CD8-positive, alpha-beta memory T cell (primary cell): ENCODE measurements around the gene OLFM2. TPM values are rescaled to one million over a fixed set of nuclear protein-coding genes. Genes with fewer than 3 reads are reported as not detected.

Source experiments
- CTCF ChIA-PET: fragments of 350-600 bp; sonication (Branson Sonifier 250); formaldehyde crosslinking; loops from one replicate; lab custom pipeline; 2021; ENCODE audit warnings: antibody characterized with exemption; lab: Charles Lee
- POLR2A ChIA-PET: fragments of 350-600 bp; sonication (Branson Sonifier 250); formaldehyde crosslinking; loops from one replicate; lab custom pipeline; 2021; ENCODE audit warnings: antibody characterized with exemption; lab: Charles Lee
- DNase-seq, 5 donors: peaks; one replicate each; pipeline versions ENCODE4 v3.0.0 to v3.0.0-alpha.2; 2020 to 2022; ENCODE audit warnings: mixed read lengths in 1 of 5
- H3K27ac ChIP-seq: one replicate; pipeline ENCODE4 v1.7.0; 2013; ENCODE audit warnings: low read depth, mild to moderate bottlenecking, low read length, moderate library complexity
- H3K27me3 ChIP-seq: 2 replicates; pipeline ENCODE4 v1.7.0; 2013; ENCODE audit warnings: low read length, mild to moderate bottlenecking; ENCODE audit not compliant: insufficient read depth, poor library complexity, severe bottlenecking
- H3K36me3 ChIP-seq: 2 replicates; pipeline ENCODE4 v1.7.0; 2013; ENCODE audit warnings: mild to moderate bottlenecking, low read length, moderate library complexity; ENCODE audit not compliant: insufficient read depth
- H3K4me1 ChIP-seq: 2 replicates; pipeline ENCODE4 v1.7.0; 2013; ENCODE audit warnings: mild to moderate bottlenecking, low read length, moderate library complexity; ENCODE audit not compliant: insufficient read depth
- H3K4me3 ChIP-seq: 2 replicates; pipeline ENCODE4 v1.7.0; 2013; ENCODE audit warnings: mild to moderate bottlenecking, low read length
- H3K9me3 ChIP-seq: 2 replicates; pipeline ENCODE4 v1.7.0; 2013; ENCODE audit warnings: mild to moderate bottlenecking, low read length
- H3K27ac Mint-ChIP-seq, 8 donors: one replicate each; pipeline ENCODE4 v1.8.0; 2020 to 2021; ENCODE audit warnings: mixed read lengths in 8 of 8, mild to moderate bottlenecking in 6 of 8, inconsistent platforms in 3 of 8, moderate library complexity in 3 of 8
- H3K27me3 Mint-ChIP-seq, 2 donors: one replicate each; pipeline ENCODE4 v1.8.0; 2020 to 2021; ENCODE audit warnings: mixed read lengths in 2 of 2, mild to moderate bottlenecking in 1 of 2, moderate library complexity in 1 of 2
- H3K36me3 Mint-ChIP-seq, 3 donors: one replicate each; pipeline ENCODE4 v1.8.0; 2020 to 2021; ENCODE audit warnings: mixed read lengths in 3 of 3, inconsistent platforms in 1 of 3, mild to moderate bottlenecking in 1 of 3
- H3K4me1 Mint-ChIP-seq, 3 donors: one replicate each; pipeline ENCODE4 v1.8.0; 2020 to 2021; ENCODE audit warnings: mixed read lengths in 3 of 3, inconsistent platforms in 1 of 3, mild to moderate bottlenecking in 1 of 3
- H3K4me3 Mint-ChIP-seq, 7 donors: one replicate each; pipeline ENCODE4 v1.8.0; 2020 to 2021; ENCODE audit warnings: mixed read lengths in 7 of 7, mild to moderate bottlenecking in 6 of 7, moderate library complexity in 4 of 7, inconsistent platforms in 2 of 7
- H3K9me3 Mint-ChIP-seq, 5 donors: one replicate each; pipeline ENCODE4 v1.8.0; 2020 to 2022; ENCODE audit warnings: mixed read lengths in 5 of 5, mild to moderate bottlenecking in 3 of 5, moderate library complexity in 2 of 5, inconsistent platforms in 1 of 5
- polyA plus RNA-seq: library from polyadenylated mRNA; unstranded; fragments of 300-500 nt; fragmentation: Illumina TruSeq; gene quantifications from one replicate; pipeline ENCODE4 v1.2.3, GENCODE V29; 2021
- total RNA-seq, 2 experiments: library from RNA; stranded (reverse); gene quantifications; one replicate each; pipeline ENCODE4 v1.2.3, GENCODE V29; 2021

Gene OLFM2
- total and polyA plus RNA-seq, 3 experiments from 2014 or later = 0.40 to 4.6 (median 0.90) TPM

DNA sequence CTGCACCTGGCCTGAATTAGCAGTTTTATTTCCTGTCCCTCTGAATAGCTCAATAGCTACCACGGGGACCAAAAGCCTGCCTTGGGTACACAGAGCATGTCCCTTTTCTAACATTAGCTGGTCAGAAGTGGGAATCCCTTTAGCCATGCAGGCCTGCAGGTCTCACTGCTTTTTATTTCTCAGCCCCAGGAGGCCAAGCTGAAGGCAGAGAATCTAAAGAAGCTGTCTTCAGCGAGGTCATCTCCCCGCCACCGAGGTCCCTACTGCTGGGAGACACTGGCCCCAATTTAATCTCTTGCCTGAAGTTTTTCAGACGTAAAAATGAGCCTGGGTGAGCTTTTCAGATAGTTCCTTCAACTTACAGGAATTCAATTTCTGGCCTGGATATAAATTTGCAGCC is 60.5 kb downstream of the OLFM2 start:
- no peaks in the 10 kb centered on the region for H3K36me3 Mint-ChIP-seq
- Histone ChIP-seq H3K4me1 (no peaks in the 10 kb centered on the region), H3K9me3 (no peaks in the 10 kb centered on the region), H3K27ac (no peak overlapping the region), H3K36me3 (no peaks in the 10 kb centered on the region), H3K4me3 (no peak overlapping the region), H3K27me3 (no peaks in the 10 kb centered on the region)
- peaks cover 0 to 2% of the 10 kb centered on the region in 2 donors for H3K27me3 Mint-ChIP-seq
- ChIA-PET POLR2A (interaction anchor here (1.1 kb wide), 1 partner anchor 205 kb away, joined by 4 read pairs; no protein-coding TSS in a partner anchor), CTCF (interaction anchor here (1.2 kb wide), 1 partner anchor 152 kb away, joined by 3 read pairs; no protein-coding TSS in a partner anchor)
- H3K27ac Mint-ChIP-seq = no peak overlapping the region
- H3K9me3 Mint-ChIP-seq = no peaks in the 10 kb centered on the region
- H3K4me1 Mint-ChIP-seq = no peaks in the 10 kb centered on the region
- no peak for DNase-seq
- no peak overlapping the region for H3K4me3 Mint-ChIP-seq

DNA sequence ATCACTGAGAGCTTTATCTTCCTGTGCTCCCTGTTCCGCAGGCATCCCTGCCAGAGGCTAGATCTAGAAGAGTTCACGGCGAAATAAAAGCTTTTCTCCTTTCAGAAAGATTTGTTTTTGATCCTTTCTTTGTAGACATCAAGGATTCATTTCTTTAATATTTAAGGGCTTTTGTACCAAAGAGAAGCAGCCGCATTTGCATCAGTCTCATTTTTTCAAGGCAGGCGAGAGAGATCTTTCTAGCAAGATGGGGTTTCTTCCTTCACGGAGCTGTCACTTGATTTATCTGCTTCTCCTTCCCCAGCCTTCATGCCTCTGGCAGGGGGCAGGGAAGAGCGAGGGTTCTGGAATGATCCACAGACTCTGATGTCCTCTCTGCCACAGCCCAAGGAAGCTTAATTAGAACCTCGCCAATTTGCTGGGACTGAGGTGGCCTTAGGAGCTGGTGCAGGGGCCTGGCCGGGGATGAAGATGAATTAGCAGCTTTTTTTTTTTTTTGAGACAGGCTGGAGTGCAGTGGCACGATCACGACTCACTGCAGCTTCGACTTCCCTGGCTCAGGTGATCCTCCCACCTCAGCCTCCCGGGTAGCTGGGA is 61.2 kb downstream of the OLFM2 start:
- Mint-ChIP-seq H3K36me3 (no peaks in the 10 kb centered on the region), H3K27me3 (peaks cover 0 to 2% of the 10 kb centered on the region in 2 donors), H3K9me3 (no peaks in the 10 kb centered on the region), H3K27ac (peak overlapping the region in 1 of 8 donors; percentile 65), H3K4me3 (no peak overlapping the region), H3K4me1 (no peaks in the 10 kb centered on the region)
- H3K4me3 ChIP-seq = no peak overlapping the region
- H3K27me3 ChIP-seq = no peaks in the 10 kb centered on the region
- no peaks in the 10 kb centered on the region for H3K36me3 ChIP-seq
- no peaks in the 10 kb centered on the region for H3K4me1 ChIP-seq
- ChIA-PET POLR2A (interaction anchor here (1.1 kb wide), 1 partner anchor 206 kb away, joined by 4 read pairs; no protein-coding TSS in a partner anchor), CTCF (interaction anchor here (1.2 to 1.4 kb wide), 2 partner anchors 9 to 152 kb away, joined by 3 read pairs; no protein-coding TSS in a partner anchor)
- DNase-seq = no peak
- no peaks in the 10 kb centered on the region for H3K9me3 ChIP-seq
- no peak overlapping the region for H3K27ac ChIP-seq

DNA sequence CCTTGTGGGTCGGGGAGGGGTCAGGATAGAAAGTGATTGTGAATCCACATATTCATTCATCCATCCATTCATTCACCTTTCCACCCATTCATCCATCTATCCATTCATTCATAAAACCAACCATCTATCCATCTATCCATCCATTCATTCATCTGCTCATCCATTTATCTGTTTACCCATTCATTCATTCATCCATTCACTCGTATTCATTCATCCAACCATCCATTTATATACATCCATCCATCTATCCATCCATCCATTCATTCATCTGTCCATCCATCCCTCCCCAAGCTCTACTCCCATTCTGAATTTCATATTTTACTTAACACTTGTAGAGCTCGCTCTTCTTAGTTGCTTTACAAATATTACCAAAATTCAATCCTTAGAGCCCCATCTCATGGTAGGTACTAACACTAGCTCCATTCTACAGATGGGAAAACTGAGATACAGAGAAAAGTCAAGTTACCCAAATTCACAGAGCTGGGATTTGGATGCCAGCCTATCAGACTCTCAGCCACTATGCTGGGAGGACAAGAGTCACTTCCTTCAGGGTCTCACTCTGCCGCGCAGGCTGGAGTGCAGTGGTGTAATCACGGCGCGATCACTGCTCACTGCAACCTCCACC is 63.6 kb downstream of the OLFM2 start:
- Histone ChIP-seq H3K27me3 (no peaks in the 10 kb centered on the region), H3K4me3 (no peak overlapping the region), H3K4me1 (no peaks in the 10 kb centered on the region), H3K27ac (no peak overlapping the region), H3K9me3 (no peaks in the 10 kb centered on the region), H3K36me3 (no peaks in the 10 kb centered on the region)
- H3K4me1 Mint-ChIP-seq = no peaks in the 10 kb centered on the region
- POLR2A ChIA-PET = interaction anchor here (0.6 kb wide), 1 partner anchor 229 kb away, joined by 3 read pairs; no protein-coding TSS in a partner anchor
- peak overlapping the region in 2 of 8 donors; percentile 1 to 17 for H3K27ac Mint-ChIP-seq
- peaks cover 0 to 2% of the 10 kb centered on the region in 2 donors for H3K27me3 Mint-ChIP-seq
- CTCF ChIA-PET = no interaction called here
- no peak overlapping the region for H3K4me3 Mint-ChIP-seq
- H3K9me3 Mint-ChIP-seq = no peaks in the 10 kb centered on the region
- no peaks in the 10 kb centered on the region for H3K36me3 Mint-ChIP-seq
- no peak for DNase-seq

DNA sequence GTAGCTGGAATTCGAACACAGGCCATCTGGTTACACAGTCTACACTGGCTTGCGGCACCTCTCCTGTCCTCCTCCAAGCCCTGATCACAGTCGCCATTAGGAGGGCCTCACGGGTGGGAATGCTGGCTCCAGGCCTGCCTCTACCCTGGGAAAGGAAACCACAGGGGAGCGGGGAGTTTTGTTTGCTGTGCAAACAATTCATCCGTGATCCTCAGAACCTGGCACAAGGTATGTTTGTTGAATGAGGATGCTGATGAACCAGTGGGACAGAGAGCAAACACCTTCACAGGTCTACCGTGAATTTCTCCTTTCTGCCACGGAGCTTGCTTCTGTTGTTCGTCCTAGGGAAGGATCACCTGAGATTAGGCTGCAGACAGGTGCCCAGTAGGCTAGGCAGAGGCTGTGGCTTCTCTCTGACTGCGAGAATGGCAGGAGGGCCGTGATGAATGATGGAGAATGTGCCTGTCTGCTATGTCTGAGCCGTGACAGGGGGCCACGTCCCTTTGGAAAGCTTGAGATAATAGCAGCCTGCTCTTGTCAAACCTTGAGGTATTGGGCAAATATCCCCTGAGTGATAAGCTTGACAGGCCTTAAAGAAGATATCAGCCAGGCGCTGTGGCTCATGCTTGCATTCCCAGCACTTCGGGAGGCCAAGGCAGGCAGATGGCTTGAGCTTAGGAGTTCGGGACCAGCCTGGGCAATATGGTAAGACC is 64.5 kb downstream of the OLFM2 start:
- Histone ChIP-seq H3K27me3 (no peaks in the 10 kb centered on the region), H3K4me3 (no peak overlapping the region), H3K4me1 (peaks cover 9% of the 10 kb centered on the region), H3K27ac (no peak overlapping the region), H3K36me3 (no peaks in the 10 kb centered on the region), H3K9me3 (no peaks in the 10 kb centered on the region)
- DNase-seq = no peak
- no peak overlapping the region for H3K4me3 Mint-ChIP-seq
- H3K36me3 Mint-ChIP-seq = no peaks in the 10 kb centered on the region
- H3K27ac Mint-ChIP-seq = peak overlapping the region in 1 of 8 donors; percentile 24
- H3K9me3 Mint-ChIP-seq = no peaks in the 10 kb centered on the region
- H3K4me1 Mint-ChIP-seq = peaks cover 2 to 6% (median 2%) of the 10 kb centered on the region in 3 donors
- ChIA-PET POLR2A (no interaction called here), CTCF (no interaction called here)
- peaks cover 0 to 2% of the 10 kb centered on the region in 2 donors for H3K27me3 Mint-ChIP-seq

DNA sequence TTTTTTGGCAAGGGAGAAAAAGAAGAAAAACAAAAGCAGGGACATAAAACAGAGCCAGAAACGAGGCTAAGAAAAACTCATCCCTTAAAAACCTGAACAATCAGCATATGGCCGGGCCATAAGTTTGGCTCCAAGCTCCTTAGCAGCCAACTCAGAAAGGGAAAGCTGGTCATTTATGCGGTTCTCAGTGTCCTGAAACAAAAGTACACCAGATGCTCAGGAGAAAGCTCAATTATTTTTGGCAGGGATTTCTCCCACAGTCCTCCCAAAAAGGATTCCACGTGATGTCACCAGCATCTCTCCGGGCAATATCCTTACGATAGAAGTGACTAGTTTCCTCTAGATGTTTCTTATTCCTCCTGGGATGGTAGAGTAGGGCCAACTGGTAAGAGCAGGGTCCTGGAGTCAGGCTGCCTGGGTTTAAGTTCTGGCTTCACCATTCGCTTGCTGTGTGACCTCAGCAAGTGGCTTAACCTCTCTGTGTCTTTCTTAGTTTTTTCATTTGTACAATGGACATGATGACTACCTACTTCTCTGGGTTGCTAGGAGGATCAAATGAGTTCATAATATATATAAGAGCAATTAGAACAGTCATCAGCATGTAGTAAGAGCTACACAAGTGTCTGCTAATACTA is 67.2 kb downstream of the OLFM2 start:
- Mint-ChIP-seq H3K4me3 (no peak overlapping the region), H3K27ac (no peak overlapping the region), H3K36me3 (no peaks in the 10 kb centered on the region), H3K4me1 (peaks cover 20 to 25% (median 24%) of the 10 kb centered on the region in 3 donors), H3K9me3 (no peaks in the 10 kb centered on the region), H3K27me3 (no peaks in the 10 kb centered on the region)
- H3K4me1 ChIP-seq = peaks cover 34% of the 10 kb centered on the region
- H3K36me3 ChIP-seq = no peaks in the 10 kb centered on the region
- no peak for DNase-seq
- no peaks in the 10 kb centered on the region for H3K9me3 ChIP-seq
- H3K4me3 ChIP-seq = no peak overlapping the region
- H3K27ac ChIP-seq = no peak overlapping the region
- ChIA-PET CTCF (interaction anchor here (0.7 to 1.6 kb wide), 2 partner anchors 10 to 20 kb away, joined by 3 read pairs; no protein-coding TSS in a partner anchor), POLR2A (interaction anchor here (0.7 kb wide), 1 partner anchor 30 kb away, joined by 6 read pairs; no protein-coding TSS in a partner anchor)
- H3K27me3 ChIP-seq = no peaks in the 10 kb centered on the region

DNA sequence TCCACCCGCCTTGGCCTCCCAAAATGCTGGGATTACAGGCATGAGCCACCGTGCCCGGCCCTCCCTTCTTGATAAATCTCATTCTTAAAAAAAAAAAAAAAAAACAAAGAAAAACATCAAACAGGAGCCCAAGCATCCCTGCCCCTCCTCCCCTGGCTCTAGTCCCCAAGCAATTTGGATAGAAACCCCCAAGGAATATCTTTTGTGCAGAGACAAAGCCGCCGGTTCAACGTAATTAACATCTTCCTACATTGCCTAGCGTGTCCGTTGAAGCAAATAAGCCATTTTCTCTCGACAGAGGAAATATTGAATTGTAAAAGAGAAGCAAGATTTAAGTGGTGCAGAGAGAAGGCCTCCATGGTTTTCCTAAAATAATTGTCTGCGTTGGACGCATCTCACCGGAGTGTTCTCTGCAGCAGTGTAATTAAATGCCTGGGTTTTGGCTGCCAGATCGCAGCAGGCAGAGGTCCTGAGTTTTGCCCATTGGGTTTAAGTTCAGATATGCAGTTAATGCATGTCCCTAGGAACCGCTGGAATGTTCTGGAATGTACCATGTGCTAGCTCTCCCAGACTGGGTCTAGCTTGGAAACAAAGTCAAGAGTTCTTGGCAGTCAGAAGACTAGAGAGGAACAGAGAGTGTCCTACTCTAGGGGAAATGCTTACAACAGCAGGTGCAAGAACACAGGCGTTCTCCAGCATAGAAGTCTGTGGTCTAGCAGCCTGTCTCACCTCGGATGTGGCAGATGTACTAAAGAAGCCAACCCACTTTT is 70.4 kb downstream of the OLFM2 start:
- Histone ChIP-seq H3K27me3 (no peaks in the 10 kb centered on the region), H3K27ac (no peak overlapping the region), H3K4me1 (peaks cover 66% of the 10 kb centered on the region), H3K4me3 (peak overlapping the region; percentile 36), H3K36me3 (no peaks in the 10 kb centered on the region), H3K9me3 (no peaks in the 10 kb centered on the region)
- H3K4me3 Mint-ChIP-seq = peak overlapping the region; percentile 12 to 82 (median 68)
- peak in 4 of 5 donors; percentile 15 to 77 (median 66) for DNase-seq
- no peaks in the 10 kb centered on the region for H3K27me3 Mint-ChIP-seq
- H3K4me1 Mint-ChIP-seq = peaks cover 42 to 57% (median 55%) of the 10 kb centered on the region in 3 donors
- peak overlapping the region; percentile 78 to 93 (median 85) for H3K27ac Mint-ChIP-seq
- CTCF ChIA-PET = interaction anchor here (0.9 to 1.4 kb wide), 2 partner anchors 8 to 9 kb away, joined by 3 read pairs; no protein-coding TSS in a partner anchor
- H3K9me3 Mint-ChIP-seq = no peaks in the 10 kb centered on the region
- POLR2A ChIA-PET = no interaction called here
- H3K36me3 Mint-ChIP-seq = no peaks in the 10 kb centered on the region

DNA sequence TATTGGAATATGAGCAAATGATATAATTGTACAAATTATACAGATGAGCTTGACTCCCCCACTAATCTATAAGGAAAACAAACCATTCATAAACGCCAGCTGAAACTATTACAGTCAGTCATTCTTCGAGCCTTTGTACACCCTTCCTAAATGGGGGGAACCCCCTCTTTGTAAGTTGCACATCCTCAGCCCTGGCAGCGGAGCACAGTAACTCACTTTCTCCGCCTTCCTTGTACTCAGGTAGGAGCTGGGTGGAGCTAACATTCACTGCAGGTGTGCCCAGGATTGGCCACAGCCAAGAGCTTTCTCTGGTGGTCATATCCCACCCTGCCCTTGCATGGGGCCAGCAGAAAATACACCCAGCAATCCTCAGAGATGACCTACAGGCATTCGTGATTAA is 72.6 kb downstream of the OLFM2 start:
- Mint-ChIP-seq H3K27me3 (no peaks in the 10 kb centered on the region), H3K36me3 (no peaks in the 10 kb centered on the region), H3K9me3 (no peaks in the 10 kb centered on the region), H3K27ac (peak overlapping the region in 7 of 8 donors; percentile 10 to 95 (median 90)), H3K4me3 (peak overlapping the region in 5 of 7 donors; percentile 24 to 82 (median 68)), H3K4me1 (peaks cover 51 to 76% (median 69%) of the 10 kb centered on the region in 3 donors)
- ChIA-PET POLR2A (no interaction called here), CTCF (interaction anchor here (2.1 kb wide), 1 partner anchor 28 kb away, joined by 6 read pairs; the partner anchor contains the start of gene PIN1)
- no peaks in the 10 kb centered on the region for H3K36me3 ChIP-seq
- peak overlapping the region; percentile 28 for H3K4me3 ChIP-seq
- no peaks in the 10 kb centered on the region for H3K9me3 ChIP-seq
- H3K27me3 ChIP-seq = no peaks in the 10 kb centered on the region
- peaks cover 86% of the 10 kb centered on the region for H3K4me1 ChIP-seq
- peak in 1 of 5 donors; percentile 49 for DNase-seq
- H3K27ac ChIP-seq = no peak overlapping the region
